H9 (cell line): ENCODE measurements around the gene IL17RE. TPM values are rescaled to one million over a fixed set of nuclear protein-coding genes. Genes with fewer than 3 reads are reported as not detected.

Experiments used
- DNase-seq: peaks from one replicate; pipeline ENCODE4 v3.0.0-alpha.2; 2017
- H2AFZ ChIP-seq: one replicate; pipeline ENCODE4 v1.6.1; 2013; ENCODE audit warnings: mild to moderate bottlenecking, low read length, control low read depth, moderate library complexity
- H2AK5ac ChIP-seq: 2 replicates; pipeline ENCODE4 v1.6.1; 2013; ENCODE audit warnings: low read length, control low read depth, mixed read lengths; ENCODE audit not compliant: insufficient read length
- H2BK120ac ChIP-seq: one replicate; pipeline ENCODE4 v1.6.1; 2013; ENCODE audit warnings: low read depth, mild to moderate bottlenecking, low read length, control low read depth, inconsistent platforms; ENCODE audit not compliant: poor library complexity, severe bottlenecking
- H2BK12ac ChIP-seq: 2 replicates; pipeline ENCODE4 v1.6.1; 2013; ENCODE audit warnings: low read length, control low read depth, mixed read lengths, low read depth; ENCODE audit not compliant: insufficient read length
- H2BK15ac ChIP-seq: 2 replicates; pipeline ENCODE4 v1.6.1; 2013; ENCODE audit warnings: low read depth, low read length, control low read depth
- H2BK20ac ChIP-seq: one replicate; pipeline ENCODE4 v1.6.1; 2013; ENCODE audit warnings: low read depth, mild to moderate bottlenecking, low read length, control low read depth, inconsistent platforms; ENCODE audit not compliant: poor library complexity, severe bottlenecking
- H2BK5ac ChIP-seq: 2 replicates; pipeline ENCODE4 v1.6.1; 2013; ENCODE audit warnings: low read length, control low read depth, mixed read lengths; ENCODE audit not compliant: insufficient read length
- H3K14ac ChIP-seq: 2 replicates; pipeline ENCODE4 v1.6.1; 2013; ENCODE audit warnings: low read length, control low read depth; ENCODE audit not compliant: insufficient read depth
- H3K18ac ChIP-seq: 2 replicates; pipeline ENCODE4 v1.6.1; 2013; ENCODE audit warnings: low read depth, mild to moderate bottlenecking, mixed read lengths, low read length, control low read depth; ENCODE audit not compliant: insufficient read length
- H3K23ac ChIP-seq: 2 replicates; pipeline ENCODE4 v1.6.1; 2013; ENCODE audit warnings: low read length, control low read depth, mixed read lengths, low read depth; ENCODE audit not compliant: insufficient read length
- H3K23me2 ChIP-seq: 2 replicates; pipeline ENCODE4 v1.6.1; 2013; ENCODE audit warnings: low read depth, mild to moderate bottlenecking, mixed read lengths, low read length, control low read depth; ENCODE audit not compliant: insufficient read length, poor library complexity, severe bottlenecking
- H3K27ac ChIP-seq: 2 replicates; pipeline ENCODE4 v1.5.1; 2013; ENCODE audit warnings: low read length, control low read depth, mixed read lengths, low read depth; ENCODE audit not compliant: insufficient read length
- H3K27me3 ChIP-seq: 2 replicates; pipeline ENCODE4 v1.6.1; 2013; ENCODE audit warnings: low read length, control low read depth, inconsistent platforms; ENCODE audit not compliant: insufficient read depth
- H3K4ac ChIP-seq: 2 replicates; pipeline ENCODE4 v1.6.1; 2013; ENCODE audit warnings: low read depth, mild to moderate bottlenecking, control low read depth, inconsistent platforms, low read length, moderate library complexity
- H3K4me1 ChIP-seq: 2 replicates; pipeline ENCODE4 v1.6.1; 2013; ENCODE audit warnings: low read length, control low read depth, inconsistent platforms; ENCODE audit not compliant: insufficient read depth
- H3K4me2 ChIP-seq: 2 replicates; pipeline ENCODE4 v1.6.1; 2013; ENCODE audit warnings: low read length, control low read depth, mixed read lengths; ENCODE audit not compliant: insufficient read length, insufficient read depth
- H3K56ac ChIP-seq: 2 replicates; pipeline ENCODE4 v1.6.1; 2013; ENCODE audit warnings: low read depth, mild to moderate bottlenecking, mixed read lengths, low read length, control low read depth; ENCODE audit not compliant: insufficient read length
- H3K79me1 ChIP-seq: 2 replicates; pipeline ENCODE4 v1.6.1; 2013; ENCODE audit warnings: low read depth, mild to moderate bottlenecking, moderate library complexity, low read length, control low read depth, inconsistent platforms; ENCODE audit not compliant: insufficient read depth, poor library complexity, severe bottlenecking
- H3K79me2 ChIP-seq: 2 replicates; pipeline ENCODE4 v1.6.1; 2013; ENCODE audit warnings: low read length, control low read depth, inconsistent platforms; ENCODE audit not compliant: insufficient read depth
- H3K9ac ChIP-seq: 2 replicates; pipeline ENCODE4 v1.6.1; 2013; ENCODE audit warnings: low read length, control low read depth, mixed read lengths; ENCODE audit not compliant: insufficient read length; ENCODE audit errors: extremely low read depth
- H3K9me3 ChIP-seq: one replicate; pipeline ENCODE4 v1.6.1; 2013; ENCODE audit warnings: low read depth, low read length, inconsistent platforms; ENCODE audit not compliant: control insufficient read depth
- H3T11ph ChIP-seq: one replicate; pipeline ENCODE4 v1.6.1; 2013; ENCODE audit warnings: mild to moderate bottlenecking, low read length, control low read depth, inconsistent platforms
- H4K20me1 ChIP-seq: one replicate; pipeline ENCODE4 v1.6.1; 2013; ENCODE audit not compliant: control insufficient read depth, insufficient read length, insufficient read depth
- H4K5ac ChIP-seq: 2 replicates; pipeline ENCODE4 v1.6.1; 2013; ENCODE audit warnings: low read depth, mild to moderate bottlenecking, mixed read lengths, low read length, control low read depth; ENCODE audit not compliant: insufficient read length
- H4K8ac ChIP-seq: replicated peaks from 2 replicates; pipeline ENCODE4 v1.6.1; 2013; ENCODE audit warnings: low read length, control low read depth, mixed read lengths, low read depth; ENCODE audit not compliant: insufficient read length
- H4K91ac ChIP-seq: 2 replicates; pipeline ENCODE4 v1.6.1; 2013; ENCODE audit warnings: low read depth, mild to moderate bottlenecking, moderate library complexity, mixed read lengths, low read length, control low read depth; ENCODE audit not compliant: insufficient read length
- H3K27ac Mint-ChIP-seq, 3 experiments: 2 replicates in 2 of 3; 3 replicates in 1 of 3; pipeline ENCODE4 v1.8.0; 2020 to 2021; ENCODE audit warnings: mixed read lengths in 3 of 3, mild to moderate bottlenecking in 1 of 3, moderate library complexity in 1 of 3
- H3K27me3 Mint-ChIP-seq: 2 replicates; pipeline ENCODE4 v1.8.0; 2021; ENCODE audit warnings: low read depth, mild to moderate bottlenecking, moderate library complexity, mixed read lengths
- H3K36me3 Mint-ChIP-seq, 3 experiments: 2 replicates in 2 of 3; 3 replicates in 1 of 3; pipeline ENCODE4 v1.8.0; 2020 to 2021; ENCODE audit warnings: low read depth in 3 of 3, mixed read lengths in 3 of 3; ENCODE audit not compliant: insufficient read depth in 1 of 3
- H3K4me1 Mint-ChIP-seq, 2 experiments: 2 replicates each; pipeline ENCODE4 v1.8.0; 2020; ENCODE audit warnings: mixed read lengths in 2 of 2
- H3K4me3 Mint-ChIP-seq, 2 experiments: 2 replicates in 1 of 2; 3 replicates in 1 of 2; pipeline ENCODE4 v1.8.0; 2020 to 2021; ENCODE audit warnings: mild to moderate bottlenecking in 2 of 2, mixed read lengths in 2 of 2, moderate library complexity in 1 of 2
- H3K9me3 Mint-ChIP-seq, 2 experiments: 2 replicates in 1 of 2; 3 replicates in 1 of 2; pipeline ENCODE4 v1.8.0; 2020; ENCODE audit warnings: mild to moderate bottlenecking in 2 of 2, mixed read lengths in 2 of 2, moderate library complexity in 1 of 2
- WGBS: extraction: QIAGEN DNeasy Blood & Tissue Kit; methylation state at CpG from one replicate; pipeline ENCODE4 v1.1.7; 2013; ENCODE audit warnings: missing lambda C conversion rate, low lambda C conversion rate, mixed read lengths; ENCODE audit not compliant: insufficient read length; ENCODE audit errors: extremely low coverage; 5-methylcytosine and 5-hydroxymethylcytosine counted together
- total RNA-seq: library from RNA; stranded (reverse); gene quantifications from 2 replicates; pipeline ENCODE4 v1.2.1, GENCODE V29; 2021
- TF ChIP-seq, protein P1 (sequence below): fragments of 200-600 bp; sonication (generic); conservative IDR thresholded peaks from 3 replicates; pipeline ENCODE4 v1.8.0; 2021; ENCODE audit warnings: antibody characterized with exemption, mild to moderate bottlenecking

Gene IL17RE
- total RNA-seq, 1 experiment from 2014 or later: 2.1 TPM

- Mint-ChIP-seq H3K4me3 (no peak within 1 kb of the TSS), H3K9me3 (no peaks in the 10 kb centered on the region), H3K36me3 (no peaks in the 10 kb centered on the region), H3K4me1 (peaks cover 7 to 12% of the 10 kb centered on the region in 2 experiments), H3K27ac (no peak within 1 kb of the TSS), H3K27me3 (no peaks in the 10 kb centered on the region; the same call in none of the 2 replicates)
- no peaks in the 10 kb centered on the region for H3K79me2 ChIP-seq
- H2BK5ac ChIP-seq: no peak within 1 kb of the TSS
- no peak within 1 kb of the TSS for H3K56ac ChIP-seq
- H3K27ac ChIP-seq: no peak within 1 kb of the TSS
- DNase-seq: no peak
- H3K9ac ChIP-seq: no peak within 1 kb of the TSS
- no peak within 1 kb of the TSS for H4K8ac ChIP-seq
- no peak within 1 kb of the TSS for H4K5ac ChIP-seq
- no peaks in the 10 kb centered on the region for H3K9me3 ChIP-seq
- H2BK120ac ChIP-seq: no peak within 1 kb of the TSS
- H2BK12ac ChIP-seq: no peak within 1 kb of the TSS
- H3K79me1 ChIP-seq: no peaks in the 10 kb centered on the region
- H3T11ph ChIP-seq: no peak within 1 kb of the TSS
- no peaks in the 10 kb centered on the region for H3K23me2 ChIP-seq
- no peak within 1 kb of the TSS for H3K18ac ChIP-seq
- no peaks in the 10 kb centered on the region for H3K27me3 ChIP-seq
- H2AFZ ChIP-seq: no peak within 1 kb of the TSS
- H2BK15ac ChIP-seq: no peak within 1 kb of the TSS
- no peaks in the 10 kb centered on the region for H3K4me1 ChIP-seq
- no peaks in the 10 kb centered on the region for H4K20me1 ChIP-seq
- H3K23ac ChIP-seq: no peak within 1 kb of the TSS
- TF ChIP-seq, protein P1, sequence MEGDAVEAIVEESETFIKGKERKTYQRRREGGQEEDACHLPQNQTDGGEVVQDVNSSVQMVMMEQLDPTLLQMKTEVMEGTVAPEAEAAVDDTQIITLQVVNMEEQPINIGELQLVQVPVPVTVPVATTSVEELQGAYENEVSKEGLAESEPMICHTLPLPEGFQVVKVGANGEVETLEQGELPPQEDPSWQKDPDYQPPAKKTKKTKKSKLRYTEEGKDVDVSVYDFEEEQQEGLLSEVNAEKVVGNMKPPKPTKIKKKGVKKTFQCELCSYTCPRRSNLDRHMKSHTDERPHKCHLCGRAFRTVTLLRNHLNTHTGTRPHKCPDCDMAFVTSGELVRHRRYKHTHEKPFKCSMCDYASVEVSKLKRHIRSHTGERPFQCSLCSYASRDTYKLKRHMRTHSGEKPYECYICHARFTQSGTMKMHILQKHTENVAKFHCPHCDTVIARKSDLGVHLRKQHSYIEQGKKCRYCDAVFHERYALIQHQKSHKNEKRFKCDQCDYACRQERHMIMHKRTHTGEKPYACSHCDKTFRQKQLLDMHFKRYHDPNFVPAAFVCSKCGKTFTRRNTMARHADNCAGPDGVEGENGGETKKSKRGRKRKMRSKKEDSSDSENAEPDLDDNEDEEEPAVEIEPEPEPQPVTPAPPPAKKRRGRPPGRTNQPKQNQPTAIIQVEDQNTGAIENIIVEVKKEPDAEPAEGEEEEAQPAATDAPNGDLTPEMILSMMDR: no peak
- WGBS: no CpG with 5 or more reads among the region's 7 CpGs
- H2AK5ac ChIP-seq: no peak within 1 kb of the TSS
- H3K4ac ChIP-seq: no peak within 1 kb of the TSS
- H3K14ac ChIP-seq: no peak within 1 kb of the TSS
- H3K4me2 ChIP-seq: no peak within 1 kb of the TSS
- H4K91ac ChIP-seq: no peak within 1 kb of the TSS
- H2BK20ac ChIP-seq: no peak within 1 kb of the TSS
These were observed 22.7 kb upstream of the IL17RE start, which contains the start of gene CIDEC for GRCh38 chr3:9879830-9880549. Gene CIDEC (minus strand): TSS chr3:9880253. CDS start chr3:9878486, 1,767 bp downstream.
